H9 (cell line): ENCODE results near the gene C11orf91. TPM values are rescaled to one million over a fixed set of nuclear protein-coding genes. Genes with fewer than 3 reads are reported as not detected.

Experiments
- DNase-seq: peaks from one replicate; pipeline ENCODE4 v3.0.0-alpha.2; 2017
- H2AFZ ChIP-seq: one replicate; pipeline ENCODE4 v1.6.1; 2013; ENCODE audit warnings: mild to moderate bottlenecking, low read length, control low read depth, moderate library complexity
- H2AK5ac ChIP-seq: 2 replicates; pipeline ENCODE4 v1.6.1; 2013; ENCODE audit warnings: low read length, control low read depth, mixed read lengths; ENCODE audit not compliant: insufficient read length
- H2BK120ac ChIP-seq: one replicate; pipeline ENCODE4 v1.6.1; 2013; ENCODE audit warnings: low read depth, mild to moderate bottlenecking, low read length, control low read depth, inconsistent platforms; ENCODE audit not compliant: poor library complexity, severe bottlenecking
- H2BK12ac ChIP-seq: 2 replicates; pipeline ENCODE4 v1.6.1; 2013; ENCODE audit warnings: low read length, control low read depth, mixed read lengths, low read depth; ENCODE audit not compliant: insufficient read length
- H2BK15ac ChIP-seq: 2 replicates; pipeline ENCODE4 v1.6.1; 2013; ENCODE audit warnings: low read depth, low read length, control low read depth
- H2BK20ac ChIP-seq: one replicate; pipeline ENCODE4 v1.6.1; 2013; ENCODE audit warnings: low read depth, mild to moderate bottlenecking, low read length, control low read depth, inconsistent platforms; ENCODE audit not compliant: poor library complexity, severe bottlenecking
- H2BK5ac ChIP-seq: 2 replicates; pipeline ENCODE4 v1.6.1; 2013; ENCODE audit warnings: low read length, control low read depth, mixed read lengths; ENCODE audit not compliant: insufficient read length
- H3K14ac ChIP-seq: 2 replicates; pipeline ENCODE4 v1.6.1; 2013; ENCODE audit warnings: low read length, control low read depth; ENCODE audit not compliant: insufficient read depth
- H3K18ac ChIP-seq: 2 replicates; pipeline ENCODE4 v1.6.1; 2013; ENCODE audit warnings: low read depth, mild to moderate bottlenecking, mixed read lengths, low read length, control low read depth; ENCODE audit not compliant: insufficient read length
- H3K23ac ChIP-seq: 2 replicates; pipeline ENCODE4 v1.6.1; 2013; ENCODE audit warnings: low read length, control low read depth, mixed read lengths, low read depth; ENCODE audit not compliant: insufficient read length
- H3K23me2 ChIP-seq: 2 replicates; pipeline ENCODE4 v1.6.1; 2013; ENCODE audit warnings: low read depth, mild to moderate bottlenecking, mixed read lengths, low read length, control low read depth; ENCODE audit not compliant: insufficient read length, poor library complexity, severe bottlenecking
- H3K27ac ChIP-seq: 2 replicates; pipeline ENCODE4 v1.5.1; 2013; ENCODE audit warnings: low read length, control low read depth, mixed read lengths, low read depth; ENCODE audit not compliant: insufficient read length
- H3K27me3 ChIP-seq: 2 replicates; pipeline ENCODE4 v1.6.1; 2013; ENCODE audit warnings: low read length, control low read depth, inconsistent platforms; ENCODE audit not compliant: insufficient read depth
- H3K4ac ChIP-seq: 2 replicates; pipeline ENCODE4 v1.6.1; 2013; ENCODE audit warnings: low read depth, mild to moderate bottlenecking, control low read depth, inconsistent platforms, low read length, moderate library complexity
- H3K4me1 ChIP-seq: 2 replicates; pipeline ENCODE4 v1.6.1; 2013; ENCODE audit warnings: low read length, control low read depth, inconsistent platforms; ENCODE audit not compliant: insufficient read depth
- H3K4me2 ChIP-seq: 2 replicates; pipeline ENCODE4 v1.6.1; 2013; ENCODE audit warnings: low read length, control low read depth, mixed read lengths; ENCODE audit not compliant: insufficient read length, insufficient read depth
- H3K56ac ChIP-seq: 2 replicates; pipeline ENCODE4 v1.6.1; 2013; ENCODE audit warnings: low read depth, mild to moderate bottlenecking, mixed read lengths, low read length, control low read depth; ENCODE audit not compliant: insufficient read length
- H3K79me1 ChIP-seq: 2 replicates; pipeline ENCODE4 v1.6.1; 2013; ENCODE audit warnings: low read depth, mild to moderate bottlenecking, moderate library complexity, low read length, control low read depth, inconsistent platforms; ENCODE audit not compliant: insufficient read depth, poor library complexity, severe bottlenecking
- H3K79me2 ChIP-seq: 2 replicates; pipeline ENCODE4 v1.6.1; 2013; ENCODE audit warnings: low read length, control low read depth, inconsistent platforms; ENCODE audit not compliant: insufficient read depth
- H3K9ac ChIP-seq: 2 replicates; pipeline ENCODE4 v1.6.1; 2013; ENCODE audit warnings: low read length, control low read depth, mixed read lengths; ENCODE audit not compliant: insufficient read length; ENCODE audit errors: extremely low read depth
- H3K9me3 ChIP-seq: one replicate; pipeline ENCODE4 v1.6.1; 2013; ENCODE audit warnings: low read depth, low read length, inconsistent platforms; ENCODE audit not compliant: control insufficient read depth
- H3T11ph ChIP-seq: one replicate; pipeline ENCODE4 v1.6.1; 2013; ENCODE audit warnings: mild to moderate bottlenecking, low read length, control low read depth, inconsistent platforms
- H4K20me1 ChIP-seq: one replicate; pipeline ENCODE4 v1.6.1; 2013; ENCODE audit not compliant: control insufficient read depth, insufficient read length, insufficient read depth
- H4K5ac ChIP-seq: 2 replicates; pipeline ENCODE4 v1.6.1; 2013; ENCODE audit warnings: low read depth, mild to moderate bottlenecking, mixed read lengths, low read length, control low read depth; ENCODE audit not compliant: insufficient read length
- H4K8ac ChIP-seq: replicated peaks from 2 replicates; pipeline ENCODE4 v1.6.1; 2013; ENCODE audit warnings: low read length, control low read depth, mixed read lengths, low read depth; ENCODE audit not compliant: insufficient read length
- H4K91ac ChIP-seq: 2 replicates; pipeline ENCODE4 v1.6.1; 2013; ENCODE audit warnings: low read depth, mild to moderate bottlenecking, moderate library complexity, mixed read lengths, low read length, control low read depth; ENCODE audit not compliant: insufficient read length
- H3K27ac Mint-ChIP-seq, 3 experiments: 2 replicates in 2 of 3; 3 replicates in 1 of 3; pipeline ENCODE4 v1.8.0; 2020 to 2021; ENCODE audit warnings: mixed read lengths in 3 of 3, mild to moderate bottlenecking in 1 of 3, moderate library complexity in 1 of 3
- H3K27me3 Mint-ChIP-seq: 2 replicates; pipeline ENCODE4 v1.8.0; 2021; ENCODE audit warnings: low read depth, mild to moderate bottlenecking, moderate library complexity, mixed read lengths
- H3K36me3 Mint-ChIP-seq, 3 experiments: 2 replicates in 2 of 3; 3 replicates in 1 of 3; pipeline ENCODE4 v1.8.0; 2020 to 2021; ENCODE audit warnings: low read depth in 3 of 3, mixed read lengths in 3 of 3; ENCODE audit not compliant: insufficient read depth in 1 of 3
- H3K4me1 Mint-ChIP-seq, 2 experiments: 2 replicates each; pipeline ENCODE4 v1.8.0; 2020; ENCODE audit warnings: mixed read lengths in 2 of 2
- H3K4me3 Mint-ChIP-seq, 2 experiments: 2 replicates in 1 of 2; 3 replicates in 1 of 2; pipeline ENCODE4 v1.8.0; 2020 to 2021; ENCODE audit warnings: mild to moderate bottlenecking in 2 of 2, mixed read lengths in 2 of 2, moderate library complexity in 1 of 2
- H3K9me3 Mint-ChIP-seq, 2 experiments: 2 replicates in 1 of 2; 3 replicates in 1 of 2; pipeline ENCODE4 v1.8.0; 2020; ENCODE audit warnings: mild to moderate bottlenecking in 2 of 2, mixed read lengths in 2 of 2, moderate library complexity in 1 of 2
- CTCF ChIP-seq: fragments of 200-600 bp; sonication (generic); conservative IDR thresholded peaks from 3 replicates; pipeline ENCODE4 v1.8.0; 2021; ENCODE audit warnings: antibody characterized with exemption, mild to moderate bottlenecking
- WGBS: extraction: QIAGEN DNeasy Blood & Tissue Kit; methylation state at CpG from one replicate; pipeline ENCODE4 v1.1.7; 2013; ENCODE audit warnings: missing lambda C conversion rate, low lambda C conversion rate, mixed read lengths; ENCODE audit not compliant: insufficient read length; ENCODE audit errors: extremely low coverage; 5-methylcytosine and 5-hydroxymethylcytosine counted together
- total RNA-seq: library from RNA; stranded (reverse); gene quantifications from 2 replicates; pipeline ENCODE4 v1.2.1, GENCODE V29; 2021

Gene C11orf91
- total RNA-seq, 1 experiment from 2014 or later = not detected

GRCh38 chr11:33664166-33664565, 36.5 kb downstream of the C11orf91 start:
- no peak overlapping the region for H2AK5ac ChIP-seq
- no peak overlapping the region for H2BK12ac ChIP-seq
- no peak for DNase-seq
- H3K9ac ChIP-seq = no peak overlapping the region
- no peak overlapping the region for H4K5ac ChIP-seq
- Mint-ChIP-seq H3K36me3 (peaks cover 3 to 14% (median 8%) of the 10 kb centered on the region in 3 experiments), H3K4me3 (no peak overlapping the region), H3K27ac (no peak overlapping the region), H3K9me3 (peaks cover 10 to 11% of the 10 kb centered on the region in 2 experiments; a peak in 4 of 5 replicates), H3K4me1 (peaks cover 35 to 38% of the 10 kb centered on the region in 2 experiments), H3K27me3 (no peaks in the 10 kb centered on the region)
- H4K20me1 ChIP-seq = no peaks in the 10 kb centered on the region
- no peak overlapping the region for H2BK15ac ChIP-seq
- H3K14ac ChIP-seq = no peak overlapping the region
- H3K23ac ChIP-seq = no peak overlapping the region
- no peak overlapping the region for H2AFZ ChIP-seq
- no peak overlapping the region for H3K27ac ChIP-seq
- H2BK120ac ChIP-seq = no peak overlapping the region
- no peak overlapping the region for H3K4me2 ChIP-seq
- no peak overlapping the region for H3K56ac ChIP-seq
- H3K4ac ChIP-seq = no peak overlapping the region
- no peak overlapping the region for H2BK5ac ChIP-seq
- no peak overlapping the region for H4K91ac ChIP-seq
- TF ChIP-seq CTCF = no peak
- H3K27me3 ChIP-seq = no peaks in the 10 kb centered on the region
- H3T11ph ChIP-seq = no peak overlapping the region
- H3K79me1 ChIP-seq = no peaks in the 10 kb centered on the region
- no peaks in the 10 kb centered on the region for H3K9me3 ChIP-seq
- no peaks in the 10 kb centered on the region for H3K23me2 ChIP-seq
- no peaks in the 10 kb centered on the region for H3K79me2 ChIP-seq
- H3K18ac ChIP-seq = no peak overlapping the region
- H2BK20ac ChIP-seq = no peak overlapping the region
- peaks cover 6% of the 10 kb centered on the region; the same call in 1 of the 2 replicates for H3K4me1 ChIP-seq
- no peak overlapping the region for H4K8ac ChIP-seq
- WGBS = no CpG with 5 or more reads among the region's 6 CpGs
